Measurements from ENCODE around the gene BCL2L14.
"Not testable (repeated sequence)": the region's sequence is repeated elsewhere in the genome, so short reads cannot be mapped to it uniquely, and the experiment has no call there.

Gene BCL2L14

DNA sequence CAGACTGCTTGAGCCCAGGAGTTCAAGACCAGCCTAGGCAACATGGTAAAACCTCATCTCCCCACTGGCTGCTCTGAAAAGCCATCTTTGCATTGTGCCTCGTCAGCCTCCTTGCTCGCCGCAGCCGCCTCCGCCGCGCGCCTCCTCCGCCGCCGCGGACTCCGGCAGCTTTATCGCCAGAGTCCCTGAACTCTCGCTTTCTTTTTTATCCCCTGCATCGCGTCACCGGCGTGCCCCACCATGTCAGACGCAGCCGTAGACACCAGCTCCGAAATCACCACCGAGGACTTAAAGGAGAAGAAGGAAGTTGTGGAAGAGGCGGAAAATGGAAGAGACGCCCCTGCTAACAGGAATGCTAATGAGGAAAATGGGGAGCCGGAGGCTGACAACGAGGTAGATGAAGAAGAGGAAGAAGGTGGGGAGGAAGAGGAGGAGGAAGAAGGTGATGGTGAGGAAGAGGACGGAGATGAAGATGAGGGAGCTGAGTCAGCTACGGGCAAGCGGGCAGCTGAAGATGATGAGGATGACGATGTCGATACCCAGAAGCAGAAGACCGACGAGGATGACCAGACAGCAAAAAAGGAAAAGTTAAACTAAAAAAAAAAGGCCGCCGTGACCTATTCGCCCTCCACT is 40.3 kb downstream of the BCL2L14 start:
- DNase-seq = peak; percentile 59

DNA sequence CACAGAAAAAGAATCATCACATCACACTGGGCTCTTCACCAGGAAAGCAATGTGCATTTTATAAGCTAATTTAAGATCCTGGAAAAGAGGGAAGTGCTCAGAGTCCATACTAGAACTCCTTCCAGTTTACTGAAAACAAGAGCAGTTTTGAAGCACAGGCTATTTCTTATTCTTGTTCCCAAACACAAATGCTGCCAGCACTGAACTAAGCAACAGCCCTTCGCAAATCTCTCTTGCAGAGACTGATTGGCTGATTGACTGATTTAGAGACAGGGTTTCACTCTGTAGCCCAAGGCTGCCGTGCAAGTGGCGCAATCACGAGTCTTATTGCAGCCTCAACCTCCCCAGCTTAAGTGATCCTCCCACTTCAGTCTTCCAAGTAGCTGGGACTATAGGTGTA is 44.8 kb downstream of the BCL2L14 start:
- no peak for DNase-seq

DNA sequence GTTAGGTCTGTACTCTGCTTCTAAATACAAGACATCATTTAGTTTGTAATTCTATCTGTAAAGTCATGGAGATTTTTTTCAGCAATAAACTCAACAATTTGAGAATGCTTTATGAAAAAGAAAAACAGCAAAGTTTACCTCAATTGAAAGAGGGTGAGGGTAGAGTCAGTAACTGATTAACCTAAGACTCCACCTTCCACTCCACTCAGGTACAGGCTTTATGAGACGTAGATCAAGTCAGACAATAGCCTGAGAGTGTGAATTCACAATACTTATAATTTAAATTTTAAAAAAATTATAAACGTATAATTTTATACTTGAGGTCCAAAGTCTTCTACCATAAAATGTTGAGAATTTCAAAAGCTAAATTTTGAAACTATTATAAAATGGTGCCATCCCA is 45.9 kb downstream of the BCL2L14 start:
- no peak for DNase-seq

- no peak for DNase-seq
Observed at GRCh38 chr12:12121061-12121460, 50.3 kb downstream of the BCL2L14 start.

DNA sequence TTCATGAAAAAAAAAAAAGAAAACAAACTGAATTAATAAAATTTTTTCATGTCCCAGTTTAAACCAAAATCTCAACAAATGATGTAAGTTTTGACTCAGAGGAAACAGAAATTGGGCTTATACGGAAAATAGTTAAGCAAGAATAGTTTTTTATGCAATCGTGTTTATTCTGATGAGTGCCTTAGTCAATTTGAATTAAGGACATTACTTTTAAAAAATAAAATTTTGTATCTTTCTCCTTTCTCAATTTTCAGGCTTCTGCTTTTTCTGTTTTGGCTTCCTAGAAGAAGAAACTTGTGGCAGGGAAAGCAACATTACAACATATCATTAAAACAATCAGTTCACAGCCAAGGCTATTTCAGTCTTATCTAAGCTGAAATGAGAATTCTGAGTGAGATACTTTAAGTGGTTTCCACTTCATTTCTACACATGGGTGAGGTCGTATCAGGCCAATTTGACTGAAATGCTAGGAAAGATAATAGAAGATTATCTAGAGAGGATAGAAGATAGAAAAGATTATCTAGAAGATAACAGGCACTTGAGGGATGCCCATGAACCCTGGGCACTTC is 52.4 kb downstream of the BCL2L14 start:
- no peak for DNase-seq

DNA sequence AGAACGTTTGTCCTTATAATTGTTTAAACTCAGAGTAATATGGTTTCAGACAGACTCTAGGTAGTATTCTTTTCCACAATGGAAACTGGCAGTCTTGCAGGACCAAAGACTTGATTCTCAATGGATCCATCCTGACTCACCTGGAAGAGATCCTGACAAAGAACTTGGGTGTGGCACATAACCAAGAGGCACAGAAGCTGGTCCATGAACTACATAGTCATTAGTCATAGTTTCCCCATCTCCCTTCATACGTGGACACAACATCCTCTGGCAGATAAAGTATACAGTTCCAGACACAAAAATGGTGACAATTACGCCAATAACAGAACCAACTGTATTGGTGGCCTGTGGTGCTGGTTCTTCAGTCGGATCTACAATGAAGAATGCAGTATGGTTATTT is 55.8 kb downstream of the BCL2L14 start:
- no peak for DNase-seq

- no peak for DNase-seq
Observed at GRCh38 chr12:12127304-12127703, 56.6 kb downstream of the BCL2L14 start.

DNA sequence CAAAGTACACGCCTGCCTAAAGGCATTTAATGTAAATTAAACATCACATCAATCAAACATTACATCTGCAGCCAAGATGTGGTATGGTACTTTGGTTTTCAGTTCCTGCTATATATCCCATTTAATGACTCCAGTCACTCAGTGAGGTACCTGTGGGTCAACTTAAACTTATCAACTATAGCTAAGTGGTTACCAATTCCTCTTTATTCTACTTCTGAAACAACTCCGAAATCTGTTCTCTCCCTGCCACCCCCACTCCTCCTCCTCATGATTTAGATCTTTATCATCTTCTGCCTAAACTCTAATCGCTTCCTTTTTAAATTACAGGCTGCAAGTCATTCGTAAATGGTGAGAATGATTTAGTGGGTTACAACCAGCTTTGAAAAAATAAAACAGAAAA is 57.9 kb downstream of the BCL2L14 start:
- DNase-seq = no peak

DNA sequence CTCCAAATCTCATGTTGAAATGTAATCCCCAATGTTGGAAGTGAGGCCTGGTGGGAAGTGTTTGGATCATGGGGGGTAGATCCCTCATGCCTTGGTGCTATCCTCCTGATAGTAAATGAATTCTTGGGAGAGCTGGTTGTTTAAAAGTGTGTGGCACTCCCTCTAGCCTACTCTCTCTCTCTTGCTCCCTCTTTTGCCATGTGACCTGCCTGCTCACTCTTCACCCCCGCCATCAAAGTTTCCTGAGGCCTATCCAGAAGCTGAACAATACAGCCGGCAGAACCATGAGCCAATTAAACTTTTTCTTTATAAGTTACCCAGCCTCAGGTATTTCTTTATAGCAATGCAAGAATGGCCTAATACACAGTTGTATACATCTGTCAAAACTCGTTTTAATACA is 62.5 kb downstream of the BCL2L14 start:
- DNase-seq = no peak

- no peak for DNase-seq
Observed at GRCh38 chr12:12133785-12134184, 63.0 kb downstream of the BCL2L14 start.

DNA sequence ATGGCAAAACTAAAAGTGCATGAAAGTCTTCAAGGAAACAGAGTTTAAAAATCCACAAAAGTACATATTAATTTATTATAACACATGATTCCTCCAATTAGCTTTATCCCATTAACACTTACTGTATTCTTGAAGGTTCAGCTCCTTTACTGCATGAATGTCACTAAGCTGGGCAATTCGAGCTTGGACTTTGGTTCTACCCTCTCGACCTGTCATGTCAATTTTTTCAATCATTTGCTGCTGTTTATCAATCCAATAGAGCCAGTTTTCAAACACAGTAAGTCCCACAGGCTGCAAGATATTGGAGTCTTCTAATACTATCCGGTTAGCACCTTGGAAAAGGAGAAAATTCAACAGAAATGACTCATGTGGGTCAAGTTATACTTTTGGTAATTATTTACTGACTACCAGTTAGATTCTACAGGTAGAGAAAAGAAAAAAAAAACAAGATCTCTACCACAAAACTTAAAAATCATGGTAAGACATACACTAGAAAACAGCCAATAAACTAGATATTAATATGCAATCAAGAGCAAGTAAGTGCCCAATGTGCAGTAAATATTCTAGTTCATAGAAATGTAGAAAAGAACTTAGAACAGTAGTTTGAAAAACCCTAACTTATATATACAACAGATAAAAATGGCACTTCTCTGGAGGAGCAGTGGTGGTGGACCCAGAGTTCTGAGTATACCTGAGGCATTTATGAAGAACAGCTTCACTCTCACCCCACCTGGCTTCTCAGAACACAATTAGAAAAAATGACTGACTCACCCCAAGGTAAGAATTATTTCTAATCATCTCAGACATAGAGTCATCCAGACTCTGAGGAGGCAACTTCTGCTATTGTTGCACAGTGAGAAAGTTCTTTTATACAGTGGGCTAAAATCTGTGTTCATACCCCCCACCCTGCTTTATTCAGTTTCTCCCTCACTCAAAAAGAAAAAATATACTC is 67.7 kb downstream of the BCL2L14 start:
- DNase-seq = no peak

DNA sequence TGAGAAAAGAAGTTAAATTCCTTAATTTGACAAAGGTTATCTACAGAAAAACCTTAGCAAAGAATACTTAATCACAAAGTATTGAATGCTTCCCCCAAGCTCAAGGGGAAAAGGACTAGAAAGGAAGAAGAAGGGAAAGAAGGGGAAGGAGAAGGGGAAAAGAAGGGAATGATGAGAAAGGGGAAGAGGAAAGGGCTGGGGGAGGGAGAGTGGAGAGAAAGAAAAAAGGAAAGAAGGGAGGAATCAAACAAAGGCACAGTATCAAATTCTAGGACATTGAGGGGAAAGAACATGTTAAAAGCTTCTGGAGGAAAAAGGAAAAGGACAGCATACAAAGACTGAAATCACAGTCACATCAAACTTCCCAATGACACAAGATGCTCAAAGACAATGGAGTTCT is 70.3 kb downstream of the BCL2L14 start:
- DNase-seq = no peak

- DNase-seq = not testable (repeated sequence)
Observed at GRCh38 chr12:12144531-12144930, 73.8 kb downstream of the BCL2L14 start.

- no peak for DNase-seq
Observed at GRCh38 chr12:12147111-12147510, 76.4 kb downstream of the BCL2L14 start.

Data from CD4-positive, alpha-beta T cell treated with Interleukin-21 for 1 hour (primary cell).